OCI-LY7 (cell line): ENCODE results near the gene NTF3. TPM values are rescaled to one million over a fixed set of nuclear protein-coding genes. Genes with fewer than 3 reads are reported as not detected.
"Not testable (repeated sequence)": the region's sequence is repeated elsewhere in the genome, so short reads cannot be mapped to it uniquely, and the experiment has no call there.

ENCODE experiments used
- BruUV-seq: library from RNA; stranded (reverse); fragments of 400-500 nt; replicated peaks from 2 replicates; lab custom pipeline; 2021; lab: Mats Ljungman, UMichigan
- CTCF ChIA-PET: fragments of 300-600 bp; sonication (Branson Sonifier 250); formaldehyde crosslinking; loops from one replicate; lab custom pipeline; 2022; ENCODE audit warnings: antibody characterized with exemption; ENCODE audit not compliant: unreplicated experiment; lab: Charles Lee
- POLR2A ChIA-PET: fragments of 300-600 bp; sonication (Branson Sonifier 250); formaldehyde crosslinking; loops from one replicate; lab custom pipeline; 2022; ENCODE audit warnings: antibody characterized with exemption; lab: Charles Lee
- DNase-seq: peaks from one replicate; pipeline ENCODE4 v3.0.0-alpha.2; 2015; ENCODE audit warnings: low spot score
- H2AFZ ChIP-seq: fragments of 200-600 bp; sonication (generic), shearing (Covaris generic); 2 replicates; pipeline ENCODE4 v1.6.1; 2014; ENCODE audit warnings: mild to moderate bottlenecking, antibody characterized with exemption, low read length, moderate library complexity
- H3K27ac ChIP-seq: fragments of 200-600 bp; sonication (generic); 2 replicates; pipeline ENCODE4 v1.5.1; 2014; ENCODE audit warnings: mixed run types, low read depth, mild to moderate bottlenecking, moderate library complexity, low read length, inconsistent platforms; ENCODE audit not compliant: poor library complexity, severe bottlenecking
- H3K36me3 ChIP-seq: fragments of 200-600 bp; sonication (generic); 2 replicates; pipeline ENCODE4 v1.6.1; 2014; ENCODE audit warnings: mild to moderate bottlenecking, antibody characterized with exemption, low read length, moderate library complexity, mixed read lengths; ENCODE audit not compliant: insufficient read depth
- H3K4me1 ChIP-seq: fragments of 200-600 bp; sonication (generic); 2 replicates; pipeline ENCODE4 v1.5.1; 2014; ENCODE audit warnings: mild to moderate bottlenecking, low read length; ENCODE audit not compliant: insufficient read depth, poor library complexity, severe bottlenecking
- H3K4me2 ChIP-seq: fragments of 200-600 bp; sonication (generic); 2 replicates; pipeline ENCODE4 v1.6.1; 2014; ENCODE audit warnings: mild to moderate bottlenecking, low read length
- H3K4me3 ChIP-seq: fragments of 200-600 bp; sonication (generic); 2 replicates; pipeline ENCODE4 v1.5.1; 2014; ENCODE audit warnings: mild to moderate bottlenecking, low read depth, low read length; ENCODE audit not compliant: poor library complexity, severe bottlenecking
- H3K79me2 ChIP-seq: fragments of 200-600 bp; sonication (generic); 2 replicates; pipeline ENCODE4 v1.6.1; 2016; ENCODE audit warnings: low read depth, mild to moderate bottlenecking, low read length, moderate library complexity, mixed read lengths; ENCODE audit not compliant: insufficient read depth
- H3K9me2 ChIP-seq: fragments of 200-600 bp; sonication (generic); 2 replicates; pipeline ENCODE4 v1.6.1; 2016; ENCODE audit warnings: mild to moderate bottlenecking, low read length, mixed read lengths; ENCODE audit not compliant: insufficient read depth
- H3K9me3 ChIP-seq: fragments of 200-600 bp; sonication (generic); 2 replicates; pipeline ENCODE4 v1.6.1; 2014; ENCODE audit warnings: mild to moderate bottlenecking, mixed run types, low read length, mixed read lengths
- H4K20me1 ChIP-seq: fragments of 200-600 bp; sonication (generic); 2 replicates; pipeline ENCODE4 v1.6.1; 2014; ENCODE audit warnings: mild to moderate bottlenecking, antibody characterized with exemption, low read length, moderate library complexity, mixed read lengths; ENCODE audit not compliant: insufficient read depth
- CTCF ChIP-seq: fragments of 200-600 bp; sonication (generic); conservative IDR thresholded peaks from 2 replicates; pipeline ENCODE4 v1.5.1; 2014; ENCODE audit warnings: mild to moderate bottlenecking, antibody characterized with exemption, low read length, moderate library complexity, mixed read lengths
- EZH2phosphoT487 ChIP-seq: fragments of 200-600 bp; sonication (generic); IDR thresholded peaks from 2 replicates; pipeline ENCODE4 v1.6.1; 2018; ENCODE audit warnings: low read depth, borderline replicate concordance, mild to moderate bottlenecking, mixed run types, antibody characterized with exemption, low read length, moderate library complexity, mixed read lengths
- intact Hi-C: fragments of 100-400 bp; cut with micrococcal nuclease; formaldehyde crosslinking; loops from one replicate; pipeline ENCODE4 v1.10.0; 2022; ENCODE audit not compliant: unreplicated experiment
- total RNA-seq, 2 experiments: library from RNA; depleted of rRNA in 1 of 2; stranded (reverse); fragments of >200 nt in 1 of 2; shearing (Covaris generic) in 1 of 2; gene quantifications; 2 replicates each; pipeline ENCODE4 v1.2.3, GENCODE V29; 2014 to 2022

The NTF3 gene
- total RNA-seq, 2 experiments from 2014 or later = 9.6 to 11.5 TPM

GRCh38 chr12:5533368-5533767 is 101.5 kb downstream of the NTF3 start:
- intact Hi-C loops = no loop called here
- no peak overlapping the region for H2AFZ ChIP-seq
- CTCF ChIA-PET = no interaction called here
- H3K9me2 ChIP-seq = no peaks in the 10 kb centered on the region
- no peaks in the 10 kb centered on the region for H3K9me3 ChIP-seq
- H3K4me1 ChIP-seq = no peaks in the 10 kb centered on the region
- no peaks in the 10 kb centered on the region for H3K36me3 ChIP-seq
- no peak overlapping the region for H3K4me2 ChIP-seq
- no peak overlapping the region for H3K4me3 ChIP-seq
- H3K27ac ChIP-seq = no peak overlapping the region
- no peak for DNase-seq
- no peak for TF ChIP-seq CTCF
- no peak for TF ChIP-seq EZH2phosphoT487
- no TSS peak for BruUV-seq
- H3K79me2 ChIP-seq = no peaks in the 10 kb centered on the region
- POLR2A ChIA-PET = no interaction called here
- H4K20me1 ChIP-seq = no peaks in the 10 kb centered on the region

- BruUV-seq = no TSS peak
- Histone ChIP-seq H3K4me2 (no peak overlapping the region), H3K4me3 (no peak overlapping the region), H3K9me3 (no peaks in the 10 kb centered on the region), H3K4me1 (no peaks in the 10 kb centered on the region), H3K27ac (no peak overlapping the region), H3K9me2 (no peaks in the 10 kb centered on the region), H4K20me1 (no peaks in the 10 kb centered on the region), H3K79me2 (no peaks in the 10 kb centered on the region), H2AFZ (no peak overlapping the region), H3K36me3 (no peaks in the 10 kb centered on the region)
- POLR2A ChIA-PET = no interaction called here
- CTCF ChIA-PET = no interaction called here
- no peak for TF ChIP-seq EZH2phosphoT487
- TF ChIP-seq CTCF = no peak
- no peak for DNase-seq
- intact Hi-C loops = no loop called here
Measured at GRCh38 chr12:5534426-5535199, 102.7 kb downstream of the NTF3 start.

GRCh38 chr12:5535541-5535940 is 103.6 kb downstream of the NTF3 start:
- POLR2A ChIA-PET = no interaction called here

GRCh38 chr12:5537026-5537615 is 105.2 kb downstream of the NTF3 start:
- BruUV-seq, H2AFZ ChIP-seq, H3K4me3 ChIP-seq, H3K36me3 ChIP-seq, H3K4me2 ChIP-seq, H3K9me3 ChIP-seq, H4K20me1 ChIP-seq, DNase-seq, intact Hi-C loops, H3K27ac ChIP-seq, CTCF ChIA-PET, H3K4me1 ChIP-seq, POLR2A ChIA-PET, H3K9me2 ChIP-seq, H3K79me2 ChIP-seq: not testable (repeated sequence)

More at GRCh38 chr12:5535541-5535940, 103.6 kb downstream of the NTF3 start:
- intact Hi-C loops = no loop called here
- Histone ChIP-seq H4K20me1 (no peaks in the 10 kb centered on the region), H3K4me3 (no peak overlapping the region), H3K9me3 (no peaks in the 10 kb centered on the region), H3K4me1 (no peaks in the 10 kb centered on the region), H3K36me3 (no peaks in the 10 kb centered on the region), H3K27ac (no peak overlapping the region), H3K4me2 (no peak overlapping the region), H2AFZ (no peak overlapping the region), H3K9me2 (no peaks in the 10 kb centered on the region), H3K79me2 (no peaks in the 10 kb centered on the region)
- no peak for TF ChIP-seq EZH2phosphoT487
- TF ChIP-seq CTCF = no peak
- DNase-seq = no peak
- CTCF ChIA-PET = no interaction called here
- no TSS peak for BruUV-seq
